Neuronal stem cell (in vitro differentiated cells): ENCODE results near the gene MACROD2.

ENCODE experiments used
- DNase-seq: peaks from one replicate; pipeline ENCODE4 v3.0.0-alpha.2; 2013; ENCODE audit warnings: low spot score
- H2AFZ ChIP-seq: one replicate; pipeline ENCODE4 v1.6.1; 2013; ENCODE audit warnings: mild to moderate bottlenecking, low read length, inconsistent platforms
- H2AK5ac ChIP-seq: 2 replicates; pipeline ENCODE4 v1.6.1; 2013; ENCODE audit warnings: low read depth, mild to moderate bottlenecking, inconsistent platforms, low read length, moderate library complexity, mixed read lengths
- H2BK120ac ChIP-seq: 2 replicates; pipeline ENCODE4 v1.6.1; 2013; ENCODE audit warnings: low read depth, mild to moderate bottlenecking, inconsistent platforms, low read length, moderate library complexity, mixed read lengths
- H2BK12ac ChIP-seq: one replicate; pipeline ENCODE4 v1.6.1; 2013; ENCODE audit warnings: low read length, inconsistent platforms
- H2BK15ac ChIP-seq: 2 replicates; pipeline ENCODE4 v1.6.1; 2013; ENCODE audit warnings: mild to moderate bottlenecking, low read length, inconsistent platforms, mixed read lengths
- H2BK5ac ChIP-seq: one replicate; pipeline ENCODE4 v1.6.1; 2013; ENCODE audit warnings: inconsistent platforms, mild to moderate bottlenecking, low read length, moderate library complexity
- H3K14ac ChIP-seq: one replicate; pipeline ENCODE4 v1.6.1; 2013; ENCODE audit warnings: low read length, inconsistent platforms
- H3K18ac ChIP-seq: 2 replicates; pipeline ENCODE4 v1.6.1; 2013; ENCODE audit warnings: low read length, inconsistent platforms
- H3K23ac ChIP-seq: 2 replicates; pipeline ENCODE4 v1.6.1; 2013; ENCODE audit warnings: low read depth, mild to moderate bottlenecking, mixed read lengths, low read length, inconsistent platforms; ENCODE audit not compliant: poor library complexity
- H3K27ac ChIP-seq: replicated peaks from 3 replicates; pipeline ENCODE4 v1.5.1; 2013; ENCODE audit warnings: low read length, inconsistent platforms
- H3K27me3 ChIP-seq, 3 experiments: 2 replicates each; pipeline ENCODE4 v1.6.1; 2013; ENCODE audit warnings: low read length in 3 of 3, mild to moderate bottlenecking in 2 of 3, inconsistent platforms in 1 of 3, low read depth in 1 of 3, mixed read lengths in 1 of 3, moderate library complexity in 1 of 3; ENCODE audit not compliant: control insufficient read depth in 3 of 3, insufficient read depth in 3 of 3
- H3K36me3 ChIP-seq, 2 donors: replicated peaks in 1 of 2; 2 replicates each; pipeline ENCODE4 v1.6.1; 2013; ENCODE audit warnings: low read length in 2 of 2; ENCODE audit not compliant: control insufficient read depth in 2 of 2, insufficient read depth in 2 of 2
- H3K4ac ChIP-seq: 2 replicates; pipeline ENCODE4 v1.6.1; 2013; ENCODE audit warnings: inconsistent platforms, mild to moderate bottlenecking, low read length, moderate library complexity
- H3K4me1 ChIP-seq, 2 donors: 1 replicate in 1 of 2; 2 replicates in 1 of 2; pipeline ENCODE4 v1.6.1; 2013; ENCODE audit warnings: low read length in 2 of 2, low read depth in 1 of 2; ENCODE audit not compliant: control insufficient read depth in 2 of 2, insufficient read depth in 1 of 2
- H3K4me2 ChIP-seq: one replicate; pipeline ENCODE4 v1.6.1; 2013; ENCODE audit warnings: mild to moderate bottlenecking, low read length, inconsistent platforms; ENCODE audit not compliant: insufficient read depth, poor library complexity, severe bottlenecking
- H3K4me3 ChIP-seq, 2 donors: 2 replicates each; pipeline ENCODE4 v1.5.1; 2013; ENCODE audit warnings: low read length in 2 of 2, mild to moderate bottlenecking in 2 of 2, inconsistent platforms in 1 of 2, moderate library complexity in 1 of 2
- H3K79me1 ChIP-seq: one replicate; pipeline ENCODE4 v1.6.1; 2013; ENCODE audit warnings: low read depth, mild to moderate bottlenecking, inconsistent platforms, low read length, moderate library complexity
- H3K9ac ChIP-seq: one replicate; pipeline ENCODE4 v1.6.1; 2013; ENCODE audit warnings: mild to moderate bottlenecking, low read depth, low read length, inconsistent platforms; ENCODE audit not compliant: poor library complexity
- H3K9me3 ChIP-seq, 2 donors: replicated peaks in 1 of 2; 2 replicates each; pipeline versions ENCODE3 to v1.6.1; 2013; ENCODE audit warnings: low read length in 2 of 2, mild to moderate bottlenecking in 2 of 2, inconsistent platforms in 1 of 2, low read depth in 1 of 2, mixed read lengths in 1 of 2, moderate library complexity in 1 of 2; ENCODE audit not compliant: control insufficient read depth in 2 of 2, insufficient read depth in 1 of 2
- H4K8ac ChIP-seq: one replicate; pipeline ENCODE4 v1.6.1; 2013; ENCODE audit warnings: low read depth, mild to moderate bottlenecking, inconsistent platforms, low read length, moderate library complexity
- H4K91ac ChIP-seq: one replicate; pipeline ENCODE4 v1.6.1; 2013; ENCODE audit warnings: low read length, low read depth, mild to moderate bottlenecking, inconsistent platforms; ENCODE audit not compliant: poor library complexity
- WGBS, 2 donors: extraction: QIAGEN DNeasy Blood & Tissue Kit; methylation state at CpG; one replicate each; pipeline ENCODE4 v1.1.7; 2013; ENCODE audit warnings: missing lambda C conversion rate in 2 of 2, mixed read lengths in 1 of 2; ENCODE audit not compliant: insufficient read length in 2 of 2, insufficient replicate concordance in 1 of 2; ENCODE audit errors: extremely low coverage in 2 of 2; 5-methylcytosine and 5-hydroxymethylcytosine counted together

MACROD2 gene

GRCh38 chr20:14333721-14334120 is 338.4 kb downstream of the MACROD2 start:
- Histone ChIP-seq H2BK120ac (no peak overlapping the region), H3K4me1 (peaks cover 0 to 12% of the 10 kb centered on the region in 2 donors), H2BK5ac (no peak overlapping the region), H2AK5ac (no peak overlapping the region), H3K27me3 (no peaks in the 10 kb centered on the region), H3K23ac (no peak overlapping the region), H3K79me1 (no peaks in the 10 kb centered on the region), H2AFZ (no peak overlapping the region), H3K14ac (no peak overlapping the region), H3K18ac (no peak overlapping the region), H2BK15ac (no peak overlapping the region), H3K27ac (no peak overlapping the region), H2BK12ac (no peak overlapping the region), H4K91ac (no peak overlapping the region), H3K9ac (no peak overlapping the region), H3K9me3 (peaks cover 0 to 25% of the 10 kb centered on the region in 2 donors), H3K4ac (no peak overlapping the region), H3K4me3 (peak overlapping the region in 1 of 2 donors; percentile 60), H4K8ac (no peak overlapping the region), H3K36me3 (peaks cover 0 to 36% of the 10 kb centered on the region in 2 donors), H3K4me2 (peak overlapping the region; percentile 48)
- WGBS, 2 donors: no CpG with 5 or more reads among the region's 3 CpGs
- DNase-seq: no peak

- no peaks in the 10 kb centered on the region for H3K79me1 ChIP-seq
- no peak overlapping the region for H4K8ac ChIP-seq
- no peak overlapping the region for H3K14ac ChIP-seq
- no peak overlapping the region for H3K18ac ChIP-seq
- no peak overlapping the region for H2AFZ ChIP-seq
- peak; percentile 52 for DNase-seq
- H3K4me3 ChIP-seq: peak overlapping the region in 1 of 2 donors; percentile 60
- H3K9me3 ChIP-seq: peaks cover 0 to 19% of the 10 kb centered on the region in 2 donors
- no peak overlapping the region for H3K4ac ChIP-seq
- peaks cover 0 to 29% of the 10 kb centered on the region in 2 donors for H3K36me3 ChIP-seq
- no peak overlapping the region for H3K27ac ChIP-seq
- no peak overlapping the region for H2AK5ac ChIP-seq
- no peak overlapping the region for H3K23ac ChIP-seq
- no peak overlapping the region for H2BK15ac ChIP-seq
- no peak overlapping the region for H2BK5ac ChIP-seq
- peaks cover 0 to 12% of the 10 kb centered on the region in 2 donors for H3K4me1 ChIP-seq
- H3K9ac ChIP-seq: no peak overlapping the region
- no peak overlapping the region for H2BK12ac ChIP-seq
- H3K4me2 ChIP-seq: no peak overlapping the region
- H4K91ac ChIP-seq: no peak overlapping the region
- no peak overlapping the region for H2BK120ac ChIP-seq
- no CpG with 5 or more reads among the region's 3 CpGs for WGBS, 2 donors
- H3K27me3 ChIP-seq: no peaks in the 10 kb centered on the region
Measured at GRCh38 chr20:14334306-14334930, 339.1 kb downstream of the MACROD2 start.

DNA sequence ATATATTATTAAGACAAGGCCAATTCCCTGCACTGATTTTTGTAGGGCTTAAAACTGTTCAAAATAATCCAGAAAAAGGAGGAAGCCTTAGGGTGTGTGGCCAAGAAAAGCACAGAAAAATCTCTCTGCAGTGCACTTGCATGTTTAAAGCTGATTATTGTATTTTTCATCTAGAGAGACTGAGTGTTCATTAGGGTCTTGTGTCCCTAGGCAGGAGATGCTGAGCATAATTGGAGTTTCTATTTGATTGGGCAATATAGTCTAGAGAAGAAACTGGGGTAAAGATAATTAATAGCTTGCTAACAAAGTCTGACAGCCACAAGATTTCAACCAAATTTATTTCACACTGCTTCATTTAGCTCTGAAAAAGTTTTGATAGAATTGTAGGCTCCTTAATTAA is 339.7 kb downstream of the MACROD2 start:
- Histone ChIP-seq H3K9me3 (peaks cover 0 to 14% of the 10 kb centered on the region in 2 donors), H3K36me3 (peaks cover 0 to 23% of the 10 kb centered on the region in 2 donors), H3K4me3 (peak overlapping the region in 1 of 2 donors; percentile 60), H3K4ac (no peak overlapping the region), H2BK5ac (no peak overlapping the region), H3K79me1 (no peaks in the 10 kb centered on the region), H2BK12ac (no peak overlapping the region), H2AFZ (no peak overlapping the region), H3K4me2 (peak overlapping the region; percentile 57), H3K27ac (peak overlapping the region; percentile 78), H4K8ac (no peak overlapping the region), H3K14ac (no peak overlapping the region), H2BK120ac (no peak overlapping the region), H2AK5ac (no peak overlapping the region), H3K18ac (no peak overlapping the region), H3K9ac (no peak overlapping the region), H3K23ac (no peak overlapping the region), H4K91ac (no peak overlapping the region), H3K27me3 (no peaks in the 10 kb centered on the region), H2BK15ac (no peak overlapping the region), H3K4me1 (peaks cover 0 to 12% of the 10 kb centered on the region in 2 donors)
- no peak for DNase-seq

DNA sequence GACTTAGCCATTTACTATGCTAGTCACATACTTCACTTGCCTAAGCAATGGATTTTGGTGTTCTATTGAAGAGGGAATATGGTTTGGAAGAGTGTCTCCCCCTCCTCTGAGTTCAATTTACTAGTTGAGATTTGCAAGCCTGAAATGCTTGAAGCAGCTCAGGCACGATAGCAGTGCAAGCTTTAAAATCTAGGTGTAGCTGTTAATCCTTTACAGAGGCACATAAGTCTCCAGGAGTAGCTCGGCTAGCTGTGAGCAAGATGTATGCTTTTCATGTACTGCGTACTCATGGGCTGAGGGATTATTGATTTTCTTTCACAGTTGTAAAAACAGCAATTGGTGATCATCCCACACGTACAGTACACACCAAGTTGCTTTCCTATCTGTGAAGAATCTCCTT is 341.4 kb downstream of the MACROD2 start:
- Histone ChIP-seq H3K4me2 (peak overlapping the region; percentile 56), H3K14ac (no peak overlapping the region), H3K23ac (no peak overlapping the region), H2BK12ac (no peak overlapping the region), H3K4me1 (peaks cover 0 to 12% of the 10 kb centered on the region in 2 donors), H3K27me3 (no peaks in the 10 kb centered on the region), H2AK5ac (no peak overlapping the region), H2BK15ac (no peak overlapping the region), H3K4me3 (peak overlapping the region; percentile 60 to 80), H2AFZ (peak overlapping the region; percentile 49), H3K9ac (no peak overlapping the region), H3K79me1 (no peaks in the 10 kb centered on the region), H2BK120ac (no peak overlapping the region), H4K8ac (no peak overlapping the region), H3K27ac (peak overlapping the region; percentile 63), H3K18ac (no peak overlapping the region), H4K91ac (no peak overlapping the region), H3K36me3 (peaks cover 0 to 7% of the 10 kb centered on the region in 2 donors), H3K9me3 (no peaks in the 10 kb centered on the region), H2BK5ac (no peak overlapping the region), H3K4ac (no peak overlapping the region)
- WGBS, 2 donors: no CpG with 5 or more reads among the region's 4 CpGs
- DNase-seq: no peak
